GM12801 (cell line): Measurements from ENCODE around the gene SMIM22.

Source experiments
- TF ChIP-seq, protein P1 (sequence below): IDR thresholded peaks from one replicate; pipeline ENCODE4 v1.5.1; 2011; ENCODE audit warnings: control low read depth; ENCODE audit not compliant: insufficient read length; ENCODE audit errors: extremely low read depth

The SMIM22 gene

DNA sequence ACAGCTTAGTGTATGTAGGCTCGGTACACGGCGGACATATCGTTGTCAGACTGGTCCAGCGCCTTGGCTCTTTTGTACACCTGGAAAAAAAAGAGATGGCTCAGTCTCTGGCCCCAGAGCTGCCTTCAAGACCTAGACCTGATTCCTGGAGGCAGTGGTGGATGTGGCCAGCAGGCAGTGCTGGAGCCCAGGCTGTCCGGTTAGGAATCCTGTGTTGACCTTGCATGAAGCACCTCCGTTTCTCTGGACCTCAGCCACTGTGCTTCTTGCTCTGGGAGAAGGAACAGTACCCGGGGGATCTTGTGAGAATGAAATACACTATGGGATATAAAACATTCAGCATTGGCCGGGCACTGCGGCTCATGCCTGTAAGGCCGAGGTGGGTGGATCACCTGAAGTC is 10.1 kb downstream of the SMIM22 start:
- TF ChIP-seq, protein P1, sequence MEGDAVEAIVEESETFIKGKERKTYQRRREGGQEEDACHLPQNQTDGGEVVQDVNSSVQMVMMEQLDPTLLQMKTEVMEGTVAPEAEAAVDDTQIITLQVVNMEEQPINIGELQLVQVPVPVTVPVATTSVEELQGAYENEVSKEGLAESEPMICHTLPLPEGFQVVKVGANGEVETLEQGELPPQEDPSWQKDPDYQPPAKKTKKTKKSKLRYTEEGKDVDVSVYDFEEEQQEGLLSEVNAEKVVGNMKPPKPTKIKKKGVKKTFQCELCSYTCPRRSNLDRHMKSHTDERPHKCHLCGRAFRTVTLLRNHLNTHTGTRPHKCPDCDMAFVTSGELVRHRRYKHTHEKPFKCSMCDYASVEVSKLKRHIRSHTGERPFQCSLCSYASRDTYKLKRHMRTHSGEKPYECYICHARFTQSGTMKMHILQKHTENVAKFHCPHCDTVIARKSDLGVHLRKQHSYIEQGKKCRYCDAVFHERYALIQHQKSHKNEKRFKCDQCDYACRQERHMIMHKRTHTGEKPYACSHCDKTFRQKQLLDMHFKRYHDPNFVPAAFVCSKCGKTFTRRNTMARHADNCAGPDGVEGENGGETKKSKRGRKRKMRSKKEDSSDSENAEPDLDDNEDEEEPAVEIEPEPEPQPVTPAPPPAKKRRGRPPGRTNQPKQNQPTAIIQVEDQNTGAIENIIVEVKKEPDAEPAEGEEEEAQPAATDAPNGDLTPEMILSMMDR, result no peak

DNA sequence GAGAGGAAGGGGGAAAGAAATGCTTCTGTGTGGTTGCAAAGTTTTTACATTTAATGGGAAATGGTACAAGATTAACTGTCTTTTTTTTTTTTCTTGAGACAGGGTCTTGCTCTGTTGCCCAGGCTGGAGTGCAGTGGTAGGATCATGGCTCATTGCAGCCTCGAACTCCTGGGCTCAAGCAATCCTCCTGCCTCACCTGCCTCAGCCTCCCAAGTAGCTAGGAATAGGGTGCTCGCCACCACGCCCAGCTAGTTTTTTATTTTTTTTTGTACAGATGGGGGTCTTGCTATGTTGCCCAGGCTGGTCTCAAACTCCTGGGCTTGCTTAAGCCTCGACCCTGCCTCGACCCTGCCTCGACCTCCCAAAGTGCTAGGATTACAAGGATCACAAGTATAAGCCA is 11.1 kb downstream of the SMIM22 start:
- TF ChIP-seq, protein P1, result no peak

DNA sequence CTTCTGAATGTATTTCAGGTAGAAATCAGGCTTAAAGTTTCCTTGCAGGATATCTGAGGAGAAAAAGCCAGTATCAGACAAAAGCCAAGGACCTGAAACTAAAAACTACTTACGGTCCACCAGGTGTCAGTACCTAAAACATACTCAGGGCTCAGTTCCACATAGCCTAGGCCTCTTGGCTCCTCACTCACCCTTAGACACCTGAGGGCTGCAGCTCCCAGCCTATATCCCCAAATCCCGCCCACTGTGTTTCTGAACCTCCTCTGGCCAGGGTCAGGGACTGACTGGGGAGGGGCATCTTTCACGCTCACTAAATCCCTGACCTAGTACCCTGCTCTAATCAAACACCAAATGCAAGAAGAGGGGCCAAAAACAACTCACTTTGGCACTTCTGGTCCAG is 16.1 kb downstream of the SMIM22 start:
- TF ChIP-seq, protein P1, result no peak

DNA sequence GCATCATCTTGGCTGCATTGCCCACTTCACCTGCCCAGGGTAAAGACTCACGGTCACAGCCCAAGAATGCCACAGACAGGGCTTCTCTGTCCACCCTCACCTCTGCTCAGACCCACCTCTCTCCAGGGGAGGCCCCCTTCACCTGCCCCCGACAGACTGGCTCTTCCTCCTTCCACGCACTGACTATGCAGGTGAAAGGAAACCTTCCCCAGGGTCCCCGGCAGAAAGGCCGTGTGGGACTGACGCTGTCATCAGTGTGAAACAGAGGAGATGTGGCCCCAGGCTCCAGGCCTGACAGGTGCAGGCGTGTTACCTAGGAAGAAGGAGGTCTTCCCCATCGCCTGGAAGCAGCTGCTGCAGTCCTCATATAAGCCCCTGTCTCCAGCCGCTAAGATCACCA is 16.6 kb downstream of the SMIM22 start:
- TF ChIP-seq, protein P1, result no peak

DNA sequence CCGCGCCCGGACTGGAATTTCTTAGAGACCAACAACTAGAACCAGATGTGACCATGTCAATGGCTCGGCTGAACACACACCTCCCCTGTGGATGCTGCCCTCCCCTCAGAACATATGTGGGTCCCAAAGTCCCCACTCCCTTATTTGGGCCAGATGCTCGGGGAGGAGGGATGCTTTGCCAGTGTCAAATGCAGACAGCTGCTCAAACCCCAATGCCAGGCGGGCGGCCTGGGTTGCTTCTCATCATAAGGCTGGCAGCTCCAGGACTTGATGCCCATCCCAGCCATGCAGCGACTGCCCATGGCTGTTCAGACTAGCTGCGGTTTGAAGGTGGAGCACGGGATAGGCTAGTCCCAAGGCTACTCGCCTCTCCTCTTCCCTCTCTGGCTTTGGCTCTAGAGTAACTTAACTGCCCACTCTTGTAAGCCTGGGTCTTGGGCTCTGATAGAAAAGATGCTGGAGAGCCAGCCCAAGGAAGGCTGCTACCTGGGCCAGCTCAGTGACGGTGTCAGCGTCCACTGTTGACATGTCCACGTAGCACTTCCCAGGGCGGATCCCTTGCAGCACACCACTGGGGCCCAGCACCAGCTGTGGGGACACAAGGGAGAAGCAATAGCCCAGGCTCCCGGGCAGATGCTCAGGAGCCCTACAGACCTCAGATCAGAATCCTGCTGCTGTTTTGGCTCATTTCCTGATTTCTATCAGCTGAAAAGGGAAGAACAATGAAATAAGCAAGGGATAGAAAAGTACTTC is 18.3 kb downstream of the SMIM22 start:
- TF ChIP-seq, protein P1, result no peak

DNA sequence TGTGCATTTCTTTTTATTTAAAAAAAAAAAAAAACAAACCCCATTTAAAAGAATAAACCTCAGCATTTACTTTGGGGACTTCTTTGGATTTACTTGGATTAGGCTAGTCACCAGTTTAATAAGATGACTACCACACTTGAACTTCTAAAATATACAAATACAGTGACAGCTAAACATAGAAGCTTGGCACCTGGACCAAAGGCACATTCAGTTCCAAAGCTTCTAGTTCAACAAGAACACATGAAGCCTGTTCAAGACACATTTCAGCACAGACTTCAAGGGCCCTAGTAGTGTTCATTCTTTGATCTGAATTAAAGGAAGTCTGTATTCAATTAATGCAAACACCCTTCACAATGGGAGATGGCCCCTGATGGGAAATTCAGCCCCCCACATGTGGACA is 18.9 kb downstream of the SMIM22 start:
- TF ChIP-seq, protein P1, result no peak

DNA sequence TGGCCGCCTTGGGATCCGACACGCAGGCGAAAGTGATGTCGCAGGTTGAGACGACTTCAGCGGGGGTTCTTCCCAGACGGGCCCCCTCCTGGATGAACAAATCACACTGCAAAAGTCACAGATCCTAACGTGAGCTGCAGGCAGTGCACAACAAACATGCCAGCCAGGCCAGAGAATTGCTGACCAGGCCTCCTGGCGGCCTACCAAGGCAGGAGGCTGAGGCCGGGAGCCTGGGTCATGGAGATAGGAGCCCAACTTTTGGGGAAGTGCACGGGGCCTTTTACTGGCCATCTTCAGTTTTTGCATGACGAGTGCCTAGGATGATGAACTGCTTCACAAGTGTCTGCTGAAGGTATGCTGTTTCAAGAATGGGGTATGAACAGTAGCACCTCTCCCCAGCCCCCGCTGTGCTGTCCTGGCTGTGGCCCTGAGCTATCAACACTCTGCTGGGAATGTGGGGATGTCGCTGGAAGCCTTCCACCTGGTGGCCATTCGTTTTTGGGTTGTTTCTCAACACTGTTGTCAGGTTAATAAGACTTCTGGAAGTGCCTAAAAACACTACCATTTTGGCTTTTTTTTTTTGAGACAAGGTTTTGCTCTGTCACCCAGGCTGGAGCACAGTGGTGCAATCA is 19.5 kb downstream of the SMIM22 start:
- TF ChIP-seq, protein P1, result no peak
